PFSK-1 (cell line): ENCODE results near the gene SETBP1.

Experiments
- FOXP2 ChIP-seq: optimal IDR thresholded peaks from 2 replicates; pipeline ENCODE3; 2011; ENCODE audit warnings: borderline replicate concordance, control low read depth, inconsistent platforms; ENCODE audit not compliant: insufficient read depth; ENCODE audit errors: extremely low read length, extremely low read depth
- POLR2AphosphoS5 ChIP-seq: IDR thresholded peaks from 2 replicates; pipeline ENCODE4 v1.6.1; 2012; ENCODE audit warnings: low read depth, mild to moderate bottlenecking, control low read depth, low read length, moderate library complexity
- REST ChIP-seq, 2 experiments: IDR thresholded peaks; 2 replicates each; pipeline versions ENCODE4 v1.6.1 to v1.8.0; 2011 to 2012; ENCODE audit warnings: low read depth in 2 of 2, low read length in 2 of 2, control low read depth in 1 of 2, inconsistent platforms in 1 of 2, mild to moderate bottlenecking in 1 of 2, moderate library complexity in 1 of 2; ENCODE audit not compliant: insufficient read depth in 1 of 2
- SIN3A ChIP-seq: IDR thresholded peaks from 2 replicates; pipeline ENCODE4 v1.6.1; 2012; ENCODE audit warnings: mild to moderate bottlenecking, low read length, moderate library complexity, borderline replicate concordance; ENCODE audit not compliant: insufficient read depth
- TAF1 ChIP-seq: IDR thresholded peaks from 2 replicates; pipeline ENCODE4 v1.6.1; 2012; ENCODE audit warnings: low read length, control low read depth, borderline replicate concordance; ENCODE audit not compliant: insufficient read depth

SETBP1 gene

GRCh38 chr18:45006934-45007333, 326.2 kb downstream of the SETBP1 start:
- TF ChIP-seq TAF1 (no peak), POLR2AphosphoS5 (no peak), FOXP2 (no peak), REST (IDR thresholded peaks at IDR 0.05; ENCODE audit: insufficient read depth in 1 of 2, low read depth in 2 of 2, low read length in 2 of 2) (no peak), SIN3A (no peak)

- no peak for TF ChIP-seq SIN3A
- no peak for TF ChIP-seq POLR2AphosphoS5
- TF ChIP-seq TAF1 = no peak
- TF ChIP-seq FOXP2 = no peak
Observed at GRCh38 chr18:45007531-45007930, 326.8 kb downstream of the SETBP1 start.

- TF ChIP-seq FOXP2 = no peak
- no peak for TF ChIP-seq SIN3A
- TF ChIP-seq TAF1 = no peak
- TF ChIP-seq POLR2AphosphoS5 = no peak
- TF ChIP-seq REST (IDR thresholded peaks at IDR 0.05; ENCODE audit: insufficient read depth in 1 of 2, low read depth in 2 of 2, low read length in 2 of 2) = no peak
Observed at GRCh38 chr18:45008694-45009413, 328.2 kb downstream of the SETBP1 start.

GRCh38 chr18:45009756-45010155, 329.1 kb downstream of the SETBP1 start:
- TF ChIP-seq TAF1 (no peak), REST (IDR thresholded peaks at IDR 0.05; ENCODE audit: insufficient read depth in 1 of 2, low read depth in 2 of 2, low read length in 2 of 2) (no peak), SIN3A (no peak), POLR2AphosphoS5 (no peak), FOXP2 (no peak)

GRCh38 chr18:45012286-45012685, 331.6 kb downstream of the SETBP1 start:
- TF ChIP-seq REST (IDR thresholded peaks at IDR 0.05; ENCODE audit: insufficient read depth in 1 of 2, low read depth in 2 of 2, low read length in 2 of 2) = no peak
- no peak for TF ChIP-seq POLR2AphosphoS5
- TF ChIP-seq FOXP2 = no peak
- no peak for TF ChIP-seq SIN3A
- TF ChIP-seq TAF1 = no peak
